Body of pancreas (tissue), 4 donors: ENCODE measurements around the gene KRTAP10-9.
"Not testable (repeated sequence)": the region's sequence is repeated elsewhere in the genome, so short reads cannot be mapped to it uniquely, and the experiment has no call there.

ENCODE experiments used
- POLR2A ChIP-seq, 3 donors: fragments of 450-650 bp; IDR thresholded peaks; one replicate each; pipeline ENCODE4 v1.6.1; 2016; ENCODE audit warnings: antibody characterized with exemption in 3 of 3, mild to moderate bottlenecking in 2 of 3
- TF ChIP-seq, protein P1 (sequence below), 7 experiments: fragments of 450-650 bp in 4 of 7; fragments of 200-600 bp in 3 of 7; sonication (generic) in 3 of 7; IDR thresholded peaks; one replicate each; pipeline ENCODE4 v1.5.1; 2016 to 2019; ENCODE audit warnings: antibody characterized with exemption in 7 of 7

DNA sequence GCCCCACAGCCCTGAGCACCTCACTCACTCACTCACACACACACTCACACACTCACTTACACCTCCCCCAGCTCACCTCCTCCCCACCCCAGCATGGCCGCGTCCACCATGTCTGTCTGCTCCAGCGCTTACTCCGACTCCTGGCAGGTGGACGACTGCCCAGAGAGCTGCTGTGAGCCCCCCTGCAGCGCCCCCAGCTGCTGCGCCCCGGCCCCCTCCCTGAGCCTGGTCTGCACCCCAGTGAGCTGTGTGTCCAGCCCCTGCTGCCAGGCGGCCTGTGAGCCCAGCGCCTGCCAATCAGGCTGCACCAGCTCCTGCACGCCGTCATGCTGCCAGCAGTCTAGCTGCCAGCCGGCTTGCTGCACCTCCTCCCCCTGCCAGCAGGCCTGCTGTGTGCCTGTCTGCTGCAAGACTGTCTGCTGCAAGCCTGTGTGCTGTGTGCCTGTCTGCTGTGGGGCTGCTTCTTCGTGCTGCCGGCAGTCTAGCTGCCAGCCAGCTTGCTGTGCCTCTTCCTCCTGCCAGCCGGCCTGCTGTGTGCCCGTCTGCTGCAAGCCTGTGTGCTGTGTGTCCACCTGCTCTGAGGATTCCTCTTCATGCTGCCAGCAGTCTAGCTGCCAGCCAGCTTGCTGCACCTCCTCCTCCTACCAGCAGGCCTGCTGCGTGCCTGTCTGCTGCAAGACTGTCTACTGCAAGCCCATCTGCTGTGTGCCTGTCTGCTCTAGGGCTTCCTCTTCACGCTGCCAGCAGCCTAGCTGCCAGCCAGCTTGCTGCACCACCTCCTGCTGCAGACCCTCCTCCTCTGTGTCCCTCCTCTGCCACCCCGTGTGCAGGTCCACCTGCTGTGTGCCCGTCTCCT, 19.7 kb downstream of the KRTAP10-9 start, which contains the start of gene KRTAP10-11:
- not testable (repeated sequence) for TF ChIP-seq POLR2A (IDR thresholded peaks at IDR 0.05)
- TF ChIP-seq, protein P1, sequence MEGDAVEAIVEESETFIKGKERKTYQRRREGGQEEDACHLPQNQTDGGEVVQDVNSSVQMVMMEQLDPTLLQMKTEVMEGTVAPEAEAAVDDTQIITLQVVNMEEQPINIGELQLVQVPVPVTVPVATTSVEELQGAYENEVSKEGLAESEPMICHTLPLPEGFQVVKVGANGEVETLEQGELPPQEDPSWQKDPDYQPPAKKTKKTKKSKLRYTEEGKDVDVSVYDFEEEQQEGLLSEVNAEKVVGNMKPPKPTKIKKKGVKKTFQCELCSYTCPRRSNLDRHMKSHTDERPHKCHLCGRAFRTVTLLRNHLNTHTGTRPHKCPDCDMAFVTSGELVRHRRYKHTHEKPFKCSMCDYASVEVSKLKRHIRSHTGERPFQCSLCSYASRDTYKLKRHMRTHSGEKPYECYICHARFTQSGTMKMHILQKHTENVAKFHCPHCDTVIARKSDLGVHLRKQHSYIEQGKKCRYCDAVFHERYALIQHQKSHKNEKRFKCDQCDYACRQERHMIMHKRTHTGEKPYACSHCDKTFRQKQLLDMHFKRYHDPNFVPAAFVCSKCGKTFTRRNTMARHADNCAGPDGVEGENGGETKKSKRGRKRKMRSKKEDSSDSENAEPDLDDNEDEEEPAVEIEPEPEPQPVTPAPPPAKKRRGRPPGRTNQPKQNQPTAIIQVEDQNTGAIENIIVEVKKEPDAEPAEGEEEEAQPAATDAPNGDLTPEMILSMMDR (IDR thresholded peaks at IDR 0.05): not testable (repeated sequence)
